H9 (cell line): ENCODE data around the gene TSPOAP1. TPM values are rescaled to one million over a fixed set of nuclear protein-coding genes. Genes with fewer than 3 reads are reported as not detected.

Experiments used
- DNase-seq: peaks from one replicate; pipeline ENCODE4 v3.0.0-alpha.2; 2017
- H2AFZ ChIP-seq: one replicate; pipeline ENCODE4 v1.6.1; 2013; ENCODE audit warnings: mild to moderate bottlenecking, low read length, control low read depth, moderate library complexity
- H2AK5ac ChIP-seq: 2 replicates; pipeline ENCODE4 v1.6.1; 2013; ENCODE audit warnings: low read length, control low read depth, mixed read lengths; ENCODE audit not compliant: insufficient read length
- H2BK120ac ChIP-seq: one replicate; pipeline ENCODE4 v1.6.1; 2013; ENCODE audit warnings: low read depth, mild to moderate bottlenecking, low read length, control low read depth, inconsistent platforms; ENCODE audit not compliant: poor library complexity, severe bottlenecking
- H2BK12ac ChIP-seq: 2 replicates; pipeline ENCODE4 v1.6.1; 2013; ENCODE audit warnings: low read length, control low read depth, mixed read lengths, low read depth; ENCODE audit not compliant: insufficient read length
- H2BK15ac ChIP-seq: 2 replicates; pipeline ENCODE4 v1.6.1; 2013; ENCODE audit warnings: low read depth, low read length, control low read depth
- H2BK20ac ChIP-seq: one replicate; pipeline ENCODE4 v1.6.1; 2013; ENCODE audit warnings: low read depth, mild to moderate bottlenecking, low read length, control low read depth, inconsistent platforms; ENCODE audit not compliant: poor library complexity, severe bottlenecking
- H2BK5ac ChIP-seq: 2 replicates; pipeline ENCODE4 v1.6.1; 2013; ENCODE audit warnings: low read length, control low read depth, mixed read lengths; ENCODE audit not compliant: insufficient read length
- H3K14ac ChIP-seq: 2 replicates; pipeline ENCODE4 v1.6.1; 2013; ENCODE audit warnings: low read length, control low read depth; ENCODE audit not compliant: insufficient read depth
- H3K18ac ChIP-seq: 2 replicates; pipeline ENCODE4 v1.6.1; 2013; ENCODE audit warnings: low read depth, mild to moderate bottlenecking, mixed read lengths, low read length, control low read depth; ENCODE audit not compliant: insufficient read length
- H3K23ac ChIP-seq: 2 replicates; pipeline ENCODE4 v1.6.1; 2013; ENCODE audit warnings: low read length, control low read depth, mixed read lengths, low read depth; ENCODE audit not compliant: insufficient read length
- H3K23me2 ChIP-seq: 2 replicates; pipeline ENCODE4 v1.6.1; 2013; ENCODE audit warnings: low read depth, mild to moderate bottlenecking, mixed read lengths, low read length, control low read depth; ENCODE audit not compliant: insufficient read length, poor library complexity, severe bottlenecking
- H3K27ac ChIP-seq: 2 replicates; pipeline ENCODE4 v1.5.1; 2013; ENCODE audit warnings: low read length, control low read depth, mixed read lengths, low read depth; ENCODE audit not compliant: insufficient read length
- H3K27me3 ChIP-seq: 2 replicates; pipeline ENCODE4 v1.6.1; 2013; ENCODE audit warnings: low read length, control low read depth, inconsistent platforms; ENCODE audit not compliant: insufficient read depth
- H3K4ac ChIP-seq: 2 replicates; pipeline ENCODE4 v1.6.1; 2013; ENCODE audit warnings: low read depth, mild to moderate bottlenecking, control low read depth, inconsistent platforms, low read length, moderate library complexity
- H3K4me1 ChIP-seq: 2 replicates; pipeline ENCODE4 v1.6.1; 2013; ENCODE audit warnings: low read length, control low read depth, inconsistent platforms; ENCODE audit not compliant: insufficient read depth
- H3K4me2 ChIP-seq: 2 replicates; pipeline ENCODE4 v1.6.1; 2013; ENCODE audit warnings: low read length, control low read depth, mixed read lengths; ENCODE audit not compliant: insufficient read length, insufficient read depth
- H3K56ac ChIP-seq: 2 replicates; pipeline ENCODE4 v1.6.1; 2013; ENCODE audit warnings: low read depth, mild to moderate bottlenecking, mixed read lengths, low read length, control low read depth; ENCODE audit not compliant: insufficient read length
- H3K79me1 ChIP-seq: 2 replicates; pipeline ENCODE4 v1.6.1; 2013; ENCODE audit warnings: low read depth, mild to moderate bottlenecking, moderate library complexity, low read length, control low read depth, inconsistent platforms; ENCODE audit not compliant: insufficient read depth, poor library complexity, severe bottlenecking
- H3K79me2 ChIP-seq: 2 replicates; pipeline ENCODE4 v1.6.1; 2013; ENCODE audit warnings: low read length, control low read depth, inconsistent platforms; ENCODE audit not compliant: insufficient read depth
- H3K9ac ChIP-seq: 2 replicates; pipeline ENCODE4 v1.6.1; 2013; ENCODE audit warnings: low read length, control low read depth, mixed read lengths; ENCODE audit not compliant: insufficient read length; ENCODE audit errors: extremely low read depth
- H3K9me3 ChIP-seq: one replicate; pipeline ENCODE4 v1.6.1; 2013; ENCODE audit warnings: low read depth, low read length, inconsistent platforms; ENCODE audit not compliant: control insufficient read depth
- H3T11ph ChIP-seq: one replicate; pipeline ENCODE4 v1.6.1; 2013; ENCODE audit warnings: mild to moderate bottlenecking, low read length, control low read depth, inconsistent platforms
- H4K20me1 ChIP-seq: one replicate; pipeline ENCODE4 v1.6.1; 2013; ENCODE audit not compliant: control insufficient read depth, insufficient read length, insufficient read depth
- H4K5ac ChIP-seq: 2 replicates; pipeline ENCODE4 v1.6.1; 2013; ENCODE audit warnings: low read depth, mild to moderate bottlenecking, mixed read lengths, low read length, control low read depth; ENCODE audit not compliant: insufficient read length
- H4K8ac ChIP-seq: replicated peaks from 2 replicates; pipeline ENCODE4 v1.6.1; 2013; ENCODE audit warnings: low read length, control low read depth, mixed read lengths, low read depth; ENCODE audit not compliant: insufficient read length
- H4K91ac ChIP-seq: 2 replicates; pipeline ENCODE4 v1.6.1; 2013; ENCODE audit warnings: low read depth, mild to moderate bottlenecking, moderate library complexity, mixed read lengths, low read length, control low read depth; ENCODE audit not compliant: insufficient read length
- H3K27ac Mint-ChIP-seq, 3 experiments: 2 replicates in 2 of 3; 3 replicates in 1 of 3; pipeline ENCODE4 v1.8.0; 2020 to 2021; ENCODE audit warnings: mixed read lengths in 3 of 3, mild to moderate bottlenecking in 1 of 3, moderate library complexity in 1 of 3
- H3K27me3 Mint-ChIP-seq: 2 replicates; pipeline ENCODE4 v1.8.0; 2021; ENCODE audit warnings: low read depth, mild to moderate bottlenecking, moderate library complexity, mixed read lengths
- H3K36me3 Mint-ChIP-seq, 3 experiments: 2 replicates in 2 of 3; 3 replicates in 1 of 3; pipeline ENCODE4 v1.8.0; 2020 to 2021; ENCODE audit warnings: low read depth in 3 of 3, mixed read lengths in 3 of 3; ENCODE audit not compliant: insufficient read depth in 1 of 3
- H3K4me1 Mint-ChIP-seq, 2 experiments: 2 replicates each; pipeline ENCODE4 v1.8.0; 2020; ENCODE audit warnings: mixed read lengths in 2 of 2
- H3K4me3 Mint-ChIP-seq, 2 experiments: 2 replicates in 1 of 2; 3 replicates in 1 of 2; pipeline ENCODE4 v1.8.0; 2020 to 2021; ENCODE audit warnings: mild to moderate bottlenecking in 2 of 2, mixed read lengths in 2 of 2, moderate library complexity in 1 of 2
- H3K9me3 Mint-ChIP-seq, 2 experiments: 2 replicates in 1 of 2; 3 replicates in 1 of 2; pipeline ENCODE4 v1.8.0; 2020; ENCODE audit warnings: mild to moderate bottlenecking in 2 of 2, mixed read lengths in 2 of 2, moderate library complexity in 1 of 2
- WGBS: extraction: QIAGEN DNeasy Blood & Tissue Kit; methylation state at CpG from one replicate; pipeline ENCODE4 v1.1.7; 2013; ENCODE audit warnings: missing lambda C conversion rate, low lambda C conversion rate, mixed read lengths; ENCODE audit not compliant: insufficient read length; ENCODE audit errors: extremely low coverage; 5-methylcytosine and 5-hydroxymethylcytosine counted together
- total RNA-seq: library from RNA; stranded (reverse); gene quantifications from 2 replicates; pipeline ENCODE4 v1.2.1, GENCODE V29; 2021
- TF ChIP-seq, protein P1 (sequence below): fragments of 200-600 bp; sonication (generic); conservative IDR thresholded peaks from 3 replicates; pipeline ENCODE4 v1.8.0; 2021; ENCODE audit warnings: antibody characterized with exemption, mild to moderate bottlenecking

TSPOAP1 gene
- total RNA-seq, 1 experiment from 2014 or later = 17.3 TPM

DNA sequence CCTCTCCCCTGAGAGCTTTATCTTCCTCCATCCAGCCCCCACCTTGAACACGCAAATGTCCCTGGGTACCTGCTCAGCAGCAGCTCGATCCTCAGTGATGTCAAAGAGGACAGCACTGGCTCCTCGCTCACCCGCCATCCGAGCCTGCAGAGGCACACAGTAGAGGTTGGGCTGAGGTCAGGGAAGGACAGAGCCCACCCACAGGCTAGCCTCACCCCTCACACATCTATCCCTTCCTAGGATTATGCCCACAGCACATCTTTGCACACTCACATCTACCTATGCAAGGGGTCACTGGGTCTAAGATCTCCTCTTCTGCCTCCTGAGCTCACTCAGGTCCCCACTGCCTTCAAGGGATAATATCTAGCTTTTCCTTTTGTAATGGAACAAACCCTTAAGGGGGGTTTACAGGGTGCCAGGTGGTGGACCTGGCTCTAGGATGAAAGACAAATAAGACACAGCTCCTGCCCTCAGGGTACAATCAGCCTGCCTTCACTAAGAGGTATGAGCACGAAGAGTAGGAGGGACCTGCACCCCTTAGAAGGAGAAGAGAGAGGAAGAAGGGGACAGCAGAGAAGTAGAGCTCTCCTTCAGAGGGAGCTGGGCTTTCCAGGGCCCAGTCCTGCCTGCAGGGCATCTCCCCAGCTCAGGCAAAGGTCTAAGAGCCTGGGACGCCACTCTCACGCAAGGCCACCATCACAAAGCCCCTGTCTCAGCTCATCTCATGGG is 35.0 kb upstream of the TSPOAP1 start:
- no peak overlapping the region for H4K5ac ChIP-seq
- H3K4me1 ChIP-seq = no peaks in the 10 kb centered on the region; the same call in 1 of the 2 replicates
- H3K18ac ChIP-seq = no peak overlapping the region
- H4K20me1 ChIP-seq = no peaks in the 10 kb centered on the region
- no peak overlapping the region for H3K4ac ChIP-seq
- no peak overlapping the region for H3K27ac ChIP-seq
- no peaks in the 10 kb centered on the region for H3K9me3 ChIP-seq
- no peak overlapping the region for H2AK5ac ChIP-seq
- no peak overlapping the region; the same call in 1 of the 2 replicates for H3K14ac ChIP-seq
- no peak overlapping the region for H3K9ac ChIP-seq
- Mint-ChIP-seq H3K36me3 (no peaks in the 10 kb centered on the region; a peak in 1 of 7 replicates), H3K4me1 (peaks cover 14 to 19% of the 10 kb centered on the region in 2 experiments), H3K27ac (no peak overlapping the region; a peak in 1 of 7 replicates), H3K4me3 (no peak overlapping the region), H3K27me3 (peaks cover 5% of the 10 kb centered on the region), H3K9me3 (no peaks in the 10 kb centered on the region)
- no peak overlapping the region for H2BK15ac ChIP-seq
- no peak overlapping the region for H3K23ac ChIP-seq
- no peak overlapping the region for H3K4me2 ChIP-seq
- H2BK20ac ChIP-seq = no peak overlapping the region
- H3K56ac ChIP-seq = no peak overlapping the region
- H3K79me1 ChIP-seq = no peaks in the 10 kb centered on the region
- no peak overlapping the region for H4K91ac ChIP-seq
- H3K27me3 ChIP-seq = no peaks in the 10 kb centered on the region
- no peak overlapping the region for H2AFZ ChIP-seq
- no peak overlapping the region for H2BK120ac ChIP-seq
- no peak overlapping the region for H2BK5ac ChIP-seq
- no peaks in the 10 kb centered on the region for H3K23me2 ChIP-seq
- H2BK12ac ChIP-seq = no peak overlapping the region
- TF ChIP-seq, protein P1, sequence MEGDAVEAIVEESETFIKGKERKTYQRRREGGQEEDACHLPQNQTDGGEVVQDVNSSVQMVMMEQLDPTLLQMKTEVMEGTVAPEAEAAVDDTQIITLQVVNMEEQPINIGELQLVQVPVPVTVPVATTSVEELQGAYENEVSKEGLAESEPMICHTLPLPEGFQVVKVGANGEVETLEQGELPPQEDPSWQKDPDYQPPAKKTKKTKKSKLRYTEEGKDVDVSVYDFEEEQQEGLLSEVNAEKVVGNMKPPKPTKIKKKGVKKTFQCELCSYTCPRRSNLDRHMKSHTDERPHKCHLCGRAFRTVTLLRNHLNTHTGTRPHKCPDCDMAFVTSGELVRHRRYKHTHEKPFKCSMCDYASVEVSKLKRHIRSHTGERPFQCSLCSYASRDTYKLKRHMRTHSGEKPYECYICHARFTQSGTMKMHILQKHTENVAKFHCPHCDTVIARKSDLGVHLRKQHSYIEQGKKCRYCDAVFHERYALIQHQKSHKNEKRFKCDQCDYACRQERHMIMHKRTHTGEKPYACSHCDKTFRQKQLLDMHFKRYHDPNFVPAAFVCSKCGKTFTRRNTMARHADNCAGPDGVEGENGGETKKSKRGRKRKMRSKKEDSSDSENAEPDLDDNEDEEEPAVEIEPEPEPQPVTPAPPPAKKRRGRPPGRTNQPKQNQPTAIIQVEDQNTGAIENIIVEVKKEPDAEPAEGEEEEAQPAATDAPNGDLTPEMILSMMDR = no peak
- no peak overlapping the region for H3T11ph ChIP-seq
- DNase-seq = no peak
- whole genome bisulfite sequencing = no CpG with 5 or more reads among the region's 8 CpGs
- H3K79me2 ChIP-seq = no peaks in the 10 kb centered on the region
- no peak overlapping the region for H4K8ac ChIP-seq
